BLaER1 treated with 17β-estradiol and CSF1 and Interleukin-3, amounts not matched to agents 10 nM and 100 nM (cell line): Measurements from ENCODE around the gene TRAPPC1.

Source experiments
- H3K27ac ChIP-seq, 11 experiments: shearing (Covaris generic); formaldehyde crosslinking; 2 replicates each; pipeline ENCODE4 v1.8.1; 2022
- H3K27me3 ChIP-seq, 11 experiments: shearing (Covaris generic); formaldehyde crosslinking; 2 replicates each; pipeline ENCODE4 v1.8.1; 2022
- H3K36me3 ChIP-seq, 11 experiments: shearing (Covaris generic); formaldehyde crosslinking; 2 replicates each; pipeline ENCODE4 v1.8.1; 2022
- H3K4me1 ChIP-seq, 10 experiments: shearing (Covaris generic); formaldehyde crosslinking; 2 replicates each; pipeline ENCODE4 v1.8.1; 2022
- H3K4me2 ChIP-seq, 11 experiments: shearing (Covaris generic); formaldehyde crosslinking; 2 replicates each; pipeline ENCODE4 v1.8.1; 2022
- H3K4me3 ChIP-seq, 10 experiments: shearing (Covaris generic); formaldehyde crosslinking; 2 replicates each; pipeline ENCODE4 v1.8.1; 2022
- H3K9ac ChIP-seq, 11 experiments: shearing (Covaris generic); formaldehyde crosslinking; 2 replicates each; pipeline ENCODE4 v1.8.1; 2022
- H3K9me3 ChIP-seq, 11 experiments: shearing (Covaris generic); formaldehyde crosslinking; replicated peaks in 1 of 11; 2 replicates each; pipeline ENCODE4 v1.8.1; 2022
- H4K20me1 ChIP-seq, 11 experiments: shearing (Covaris generic); formaldehyde crosslinking; 2 replicates each; pipeline ENCODE4 v1.8.1; 2022
- Cebpa-rat ChIP-seq, 11 experiments: shearing (Covaris generic); IDR thresholded peaks; 2 replicates each; pipeline ENCODE4 v1.8.1; 2022

TRAPPC1 gene

DNA sequence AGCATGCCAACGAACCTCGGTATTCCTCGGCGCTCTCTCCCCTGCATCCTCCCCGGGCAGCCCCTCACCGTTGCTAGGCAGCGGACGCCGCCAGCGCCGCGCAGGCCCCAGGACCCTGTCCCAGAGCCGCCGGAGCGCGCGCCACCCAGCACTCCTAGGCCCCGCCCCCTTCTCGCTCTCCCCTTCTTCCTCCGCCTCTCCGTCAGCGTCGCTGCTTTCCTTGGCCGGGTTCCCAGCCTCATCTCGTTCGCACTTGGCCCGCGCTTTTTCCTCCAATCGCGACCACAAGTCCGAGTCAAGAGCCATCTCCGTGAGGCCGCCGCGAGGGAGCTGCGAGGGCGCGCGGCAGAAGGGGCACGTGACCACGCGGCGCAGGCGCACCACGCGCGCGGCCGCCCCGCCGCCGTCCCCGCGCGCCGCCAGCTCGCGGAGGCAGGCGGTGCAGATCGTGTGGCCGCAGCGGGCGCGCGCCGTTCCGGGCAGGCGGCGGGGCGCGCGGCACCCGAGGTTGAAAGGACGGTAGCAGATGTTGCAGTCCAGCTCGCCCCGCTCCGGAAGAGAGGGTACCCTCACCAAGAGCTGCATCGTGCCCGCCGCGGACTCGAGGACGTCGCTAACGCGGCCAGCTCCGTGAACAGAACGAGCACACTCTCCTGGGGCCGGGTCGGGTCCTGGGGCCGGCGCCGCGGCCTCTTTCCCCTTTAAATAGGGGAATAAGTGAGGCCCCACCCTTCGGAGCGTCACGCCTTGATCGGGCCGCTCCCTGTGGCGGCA is 15.9 kb downstream of the TRAPPC1 start, which contains the start of gene RNF227:
TSS of gene RNF227 (minus strand) at position 679 of the 774 bp plus-strand sequence. CDS start at position 585, 94 bp downstream.
- Histone ChIP-seq H3K27me3 (no peaks in the 10 kb centered on the region), H3K9ac (peak within 1 kb of the TSS; percentile 61 to 80 (median 75)), H3K4me1 (peaks cover 49 to 73% (median 60%) of the 10 kb centered on the region in 10 experiments), H3K27ac (peak within 1 kb of the TSS; percentile 55 to 85 (median 80); a peak in 21 of 22 replicates), H3K9me3 (peaks cover 0 to 6% (median 0%) of the 10 kb centered on the region in 11 experiments; a peak in 4 of 22 replicates), H4K20me1 (peaks cover 0 to 19% (median 13%) of the 10 kb centered on the region in 11 experiments; a peak in 11 of 22 replicates), H3K4me2 (peak within 1 kb of the TSS; percentile 85 to 99 (median 93)), H3K4me3 (peak within 1 kb of the TSS; percentile 58 to 72 (median 64)), H3K36me3 (peaks cover 16 to 31% (median 23%) of the 10 kb centered on the region in 11 experiments)
- TF ChIP-seq Cebpa-rat (IDR thresholded peaks at IDR 0.05), result no peak

- H3K27me3 ChIP-seq, result no peaks in the 10 kb centered on the region
- H3K9ac ChIP-seq, result peak overlapping the region; percentile 61 to 80 (median 75)
- H4K20me1 ChIP-seq, result peaks cover 0 to 25% (median 19%) of the 10 kb centered on the region in 11 experiments; a peak in 11 of 22 replicates
- H3K9me3 ChIP-seq, result peaks cover 0 to 6% (median 0%) of the 10 kb centered on the region in 11 experiments; a peak in 4 of 22 replicates
- H3K36me3 ChIP-seq, result peaks cover 22 to 37% (median 29%) of the 10 kb centered on the region in 11 experiments
- H3K4me1 ChIP-seq, result peaks cover 49 to 67% (median 56%) of the 10 kb centered on the region in 10 experiments
- peak overlapping the region; percentile 55 to 85 (median 80); a peak in 21 of 22 replicates for H3K27ac ChIP-seq
- peak overlapping the region; percentile 85 to 99 (median 93) for H3K4me2 ChIP-seq
- TF ChIP-seq Cebpa-rat (IDR thresholded peaks at IDR 0.05), result no peak
- H3K4me3 ChIP-seq, result peak overlapping the region; percentile 58 to 72 (median 64)
Observed at GRCh38 chr17:7915179-7915610, 16.6 kb downstream of the TRAPPC1 start.

- no peaks in the 10 kb centered on the region for H3K27me3 ChIP-seq
- H3K9ac ChIP-seq, result peak overlapping the region in 6 of 11 experiments; percentile 39 to 64 (median 56); a peak in 9 of 22 replicates
- H3K4me1 ChIP-seq, result peaks cover 47 to 64% (median 52%) of the 10 kb centered on the region in 10 experiments
- H3K9me3 ChIP-seq, result peaks cover 0 to 6% (median 0%) of the 10 kb centered on the region in 11 experiments; a peak in 4 of 22 replicates
- H3K27ac ChIP-seq, result peak overlapping the region in 9 of 11 experiments; percentile 10 to 68 (median 50); a peak in 11 of 22 replicates
- peaks cover 0 to 46% (median 25%) of the 10 kb centered on the region in 11 experiments; a peak in 13 of 22 replicates for H4K20me1 ChIP-seq
- H3K4me3 ChIP-seq, result no peak overlapping the region
- peak overlapping the region in 5 of 11 experiments; percentile 12 to 55 (median 34); a peak in 5 of 22 replicates for H3K4me2 ChIP-seq
- H3K36me3 ChIP-seq, result peaks cover 44 to 58% (median 51%) of the 10 kb centered on the region in 11 experiments
- no peak for TF ChIP-seq Cebpa-rat (IDR thresholded peaks at IDR 0.05)
Observed at GRCh38 chr17:7912927-7913524, 18.7 kb downstream of the TRAPPC1 start.

DNA sequence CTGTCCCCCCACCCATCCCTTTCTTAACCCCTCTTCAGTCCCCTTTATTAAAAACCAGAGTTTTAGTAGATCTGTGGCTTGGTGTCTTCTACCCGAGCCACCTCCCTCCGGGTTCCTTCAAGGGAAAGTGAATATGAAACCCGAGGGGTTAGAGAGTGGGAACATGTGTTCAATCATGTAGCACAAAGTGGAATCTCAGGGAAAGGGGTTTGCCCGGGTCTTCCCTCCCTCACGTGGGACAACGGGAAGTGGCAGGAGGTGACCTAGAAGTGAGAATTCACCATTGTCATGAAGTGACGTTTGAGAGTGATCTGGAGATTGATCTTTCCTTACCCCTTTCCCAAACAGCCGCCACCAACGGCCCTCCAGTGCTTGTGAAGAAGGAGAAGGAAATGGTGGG is 20.6 kb downstream of the TRAPPC1 start:
- Histone ChIP-seq H3K9me3 (peaks cover 0 to 1% (median 0%) of the 10 kb centered on the region in 11 experiments; a peak in 2 of 22 replicates), H4K20me1 (peaks cover 0 to 65% (median 36%) of the 10 kb centered on the region in 11 experiments; a peak in 14 of 22 replicates), H3K36me3 (peaks cover 63 to 77% (median 70%) of the 10 kb centered on the region in 11 experiments), H3K4me3 (no peak overlapping the region), H3K27me3 (no peaks in the 10 kb centered on the region), H3K4me1 (peaks cover 39 to 55% (median 43%) of the 10 kb centered on the region in 10 experiments), H3K27ac (peak overlapping the region in 6 of 11 experiments; percentile 17 to 68 (median 52); a peak in 9 of 22 replicates), H3K9ac (peak overlapping the region; percentile 16 to 64 (median 57); a peak in 16 of 22 replicates), H3K4me2 (peak overlapping the region in 4 of 11 experiments; percentile 37 to 55 (median 46); a peak in 7 of 22 replicates)
- TF ChIP-seq Cebpa-rat (IDR thresholded peaks at IDR 0.05), result no peak

GRCh38 chr17:7910711-7911110 is 21.0 kb downstream of the TRAPPC1 start:
- peaks cover 67 to 81% (median 74%) of the 10 kb centered on the region in 11 experiments for H3K36me3 ChIP-seq
- peak overlapping the region in 1 of 11 experiments; percentile 55; a peak in 1 of 22 replicates for H3K4me2 ChIP-seq
- no peak for TF ChIP-seq Cebpa-rat (IDR thresholded peaks at IDR 0.05)

DNA sequence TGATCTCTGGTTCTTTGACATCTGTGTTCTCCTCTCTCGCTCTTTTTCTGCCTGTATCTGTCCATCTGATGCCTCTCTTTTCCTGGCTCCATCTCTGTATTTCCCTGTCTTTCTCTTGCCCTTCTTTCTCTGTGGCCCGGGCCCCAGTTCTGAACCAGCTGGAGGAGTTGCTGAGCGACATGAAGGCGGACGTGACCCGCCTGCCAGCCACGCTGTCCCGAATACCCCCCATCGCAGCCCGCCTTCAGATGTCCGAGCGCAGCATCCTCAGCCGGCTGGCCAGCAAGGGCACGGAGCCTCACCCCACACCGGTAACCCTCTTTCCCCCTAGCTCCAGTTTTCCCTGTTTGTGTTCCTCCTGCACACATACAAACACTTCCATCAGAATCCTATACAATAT is 21.5 kb downstream of the TRAPPC1 start:
- H3K27ac ChIP-seq, result peak overlapping the region in 1 of 11 experiments; percentile 68; a peak in 1 of 22 replicates
- H3K4me1 ChIP-seq, result peaks cover 34 to 51% (median 41%) of the 10 kb centered on the region in 10 experiments
- H3K4me2 ChIP-seq, result no peak overlapping the region
- H3K27me3 ChIP-seq, result no peaks in the 10 kb centered on the region
- H3K9me3 ChIP-seq, result no peaks in the 10 kb centered on the region
- no peak for TF ChIP-seq Cebpa-rat (IDR thresholded peaks at IDR 0.05)
- H3K9ac ChIP-seq, result peak overlapping the region in 9 of 11 experiments; percentile 10 to 59 (median 21); a peak in 7 of 22 replicates
- H3K4me3 ChIP-seq, result no peak overlapping the region
- peaks cover 72 to 86% (median 78%) of the 10 kb centered on the region in 11 experiments for H3K36me3 ChIP-seq
- H4K20me1 ChIP-seq, result peaks cover 0 to 73% (median 42%) of the 10 kb centered on the region in 11 experiments; a peak in 14 of 22 replicates

More at GRCh38 chr17:7910711-7911110, 21.0 kb downstream of the TRAPPC1 start:
- peaks cover 37 to 52% (median 42%) of the 10 kb centered on the region in 10 experiments for H3K4me1 ChIP-seq
- no peak overlapping the region for H3K4me3 ChIP-seq
- H3K27ac ChIP-seq, result peak overlapping the region in 1 of 11 experiments; percentile 68; a peak in 1 of 22 replicates
- H4K20me1 ChIP-seq, result peaks cover 0 to 69% (median 40%) of the 10 kb centered on the region in 11 experiments; a peak in 14 of 22 replicates
- peak overlapping the region in 8 of 11 experiments; percentile 14 to 64 (median 58); a peak in 7 of 22 replicates for H3K9ac ChIP-seq
- H3K27me3 ChIP-seq, result no peaks in the 10 kb centered on the region
- H3K9me3 ChIP-seq, result no peaks in the 10 kb centered on the region

DNA sequence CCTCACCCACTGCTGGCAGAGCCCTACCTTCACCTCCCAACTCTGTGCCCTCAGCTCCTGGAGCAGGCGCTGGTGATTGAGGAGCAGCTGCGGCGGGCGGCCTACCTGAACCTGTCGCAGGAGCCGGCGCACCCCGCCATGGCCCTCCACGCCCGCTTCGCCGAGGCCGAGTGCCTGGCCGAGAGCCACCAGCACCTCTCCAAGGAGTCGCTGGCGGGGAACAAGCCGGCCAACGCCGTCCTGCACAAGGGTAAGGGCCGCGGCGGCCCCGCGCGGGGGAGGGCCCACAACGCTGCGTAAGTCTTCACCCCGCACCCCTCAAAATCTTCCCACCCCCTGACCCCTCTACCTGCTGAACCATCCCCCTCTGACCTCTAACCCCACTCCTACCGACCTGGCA is 22.7 kb downstream of the TRAPPC1 start:
- H3K27me3 ChIP-seq, result no peaks in the 10 kb centered on the region
- no peaks in the 10 kb centered on the region for H3K9me3 ChIP-seq
- no peak for TF ChIP-seq Cebpa-rat (IDR thresholded peaks at IDR 0.05)
- H3K4me2 ChIP-seq, result no peak overlapping the region
- peaks cover 83 to 96% (median 90%) of the 10 kb centered on the region in 11 experiments for H3K36me3 ChIP-seq
- no peak overlapping the region for H3K4me3 ChIP-seq
- H3K9ac ChIP-seq, result peak overlapping the region in 1 of 11 experiments; percentile 21; a peak in 1 of 22 replicates
- H4K20me1 ChIP-seq, result peaks cover 0 to 84% (median 48%) of the 10 kb centered on the region in 11 experiments; a peak in 14 of 22 replicates
- no peak overlapping the region for H3K27ac ChIP-seq
- peaks cover 22 to 39% (median 29%) of the 10 kb centered on the region in 10 experiments for H3K4me1 ChIP-seq
